ENCODE measurements around the gene CSNK1E. TPM values are rescaled to one million over a fixed set of nuclear protein-coding genes. Genes with fewer than 3 reads are reported as not detected.

Gene CSNK1E
- total RNA-seq, 4 donors from 2014 or later: 29.8 to 66.3 (median 40.3) TPM

DNA sequence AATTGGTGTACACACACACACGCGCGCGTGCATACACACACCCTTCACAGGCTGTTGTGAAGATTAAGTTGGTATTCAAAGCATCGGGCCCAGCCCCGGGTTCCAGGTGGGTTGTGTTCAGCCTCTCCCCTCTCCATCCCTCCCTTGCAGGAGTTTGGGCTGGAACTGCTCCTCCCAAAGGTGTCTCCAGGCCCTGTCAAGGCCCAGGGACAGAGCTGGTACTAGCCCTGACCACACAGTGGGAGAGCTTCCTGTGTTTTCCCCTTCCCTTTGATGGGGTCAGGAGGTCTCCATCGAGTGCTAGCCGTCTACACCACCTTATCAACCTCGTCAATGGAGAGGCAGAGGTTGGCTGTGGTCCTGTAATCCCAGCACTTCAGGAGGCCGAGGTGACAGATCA is 36.5 kb upstream of the CSNK1E start:
- Histone ChIP-seq H3K4me1 (peaks cover 0 to 8% of the 10 kb centered on the region in 2 donors), H3K36me3 (no peaks in the 10 kb centered on the region), H3K4me3 (no peak overlapping the region), H3K9me3 (no peaks in the 10 kb centered on the region), H3K27me3 (no peaks in the 10 kb centered on the region), H3K27ac (peak overlapping the region in 1 of 4 donors; percentile 16)
- in situ Hi-C loops (cut with MboI; ENCODE audit: low sequenced_read_pairs in 4 of 4): loop anchor here (5.0 to 25.0 kb wide), 6 partner anchors 89 to 309 kb away; partner anchors contain the start of genes BAIAP2L2 (in 4 of the 4) and TMEM184B (in 1 of the 4)
- ATAC-seq (peak in 1 of 2 donors; percentile 18), DNase-seq (no peak)
- no peak for TF ChIP-seq POLR2A (IDR thresholded peaks at IDR 0.05)
- TF ChIP-seq, protein P1, sequence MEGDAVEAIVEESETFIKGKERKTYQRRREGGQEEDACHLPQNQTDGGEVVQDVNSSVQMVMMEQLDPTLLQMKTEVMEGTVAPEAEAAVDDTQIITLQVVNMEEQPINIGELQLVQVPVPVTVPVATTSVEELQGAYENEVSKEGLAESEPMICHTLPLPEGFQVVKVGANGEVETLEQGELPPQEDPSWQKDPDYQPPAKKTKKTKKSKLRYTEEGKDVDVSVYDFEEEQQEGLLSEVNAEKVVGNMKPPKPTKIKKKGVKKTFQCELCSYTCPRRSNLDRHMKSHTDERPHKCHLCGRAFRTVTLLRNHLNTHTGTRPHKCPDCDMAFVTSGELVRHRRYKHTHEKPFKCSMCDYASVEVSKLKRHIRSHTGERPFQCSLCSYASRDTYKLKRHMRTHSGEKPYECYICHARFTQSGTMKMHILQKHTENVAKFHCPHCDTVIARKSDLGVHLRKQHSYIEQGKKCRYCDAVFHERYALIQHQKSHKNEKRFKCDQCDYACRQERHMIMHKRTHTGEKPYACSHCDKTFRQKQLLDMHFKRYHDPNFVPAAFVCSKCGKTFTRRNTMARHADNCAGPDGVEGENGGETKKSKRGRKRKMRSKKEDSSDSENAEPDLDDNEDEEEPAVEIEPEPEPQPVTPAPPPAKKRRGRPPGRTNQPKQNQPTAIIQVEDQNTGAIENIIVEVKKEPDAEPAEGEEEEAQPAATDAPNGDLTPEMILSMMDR (IDR thresholded peaks at IDR 0.05 in 4 of 5, conservative IDR thresholded peaks at IDR 0.05 in 1 of 5): no peak
- intact Hi-C loops (cut with DNase I; ENCODE audit: low total_unique reads): loop anchor here (1.0 to 5.0 kb wide), 4 partner anchors 56 to 301 kb away; partner anchors contain the start of gene BAIAP2L2

DNA sequence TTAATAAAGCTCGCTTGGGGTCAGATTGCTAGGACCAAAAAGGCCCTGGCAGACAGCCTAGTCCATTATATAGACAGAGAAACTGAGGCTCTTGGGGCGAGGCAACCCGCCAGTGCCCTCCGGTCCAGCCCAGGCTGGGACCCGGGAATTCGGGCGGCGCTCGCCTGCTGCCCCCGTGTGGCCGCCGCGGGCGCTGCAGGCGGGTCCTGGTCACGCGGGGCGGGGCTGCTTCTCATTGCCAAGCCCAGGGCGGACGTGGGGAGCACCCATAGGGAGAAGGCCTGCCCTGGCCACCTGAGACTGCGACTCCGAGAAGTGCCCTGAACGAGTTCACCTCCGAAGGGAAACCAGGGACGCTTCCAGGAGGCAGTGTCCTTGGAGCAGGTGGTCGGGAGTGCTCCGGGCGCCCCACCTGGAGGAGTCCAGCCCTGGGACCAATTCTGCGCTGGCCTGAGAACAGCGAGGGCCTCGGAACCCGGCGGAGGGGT is 36.0 kb upstream of the CSNK1E start:
- peak; percentile 63 to 85 for ATAC-seq
- peak overlapping the region in 2 of 4 donors; percentile 16 to 44 for H3K27ac ChIP-seq
- in situ Hi-C loops (cut with MboI; ENCODE audit: low sequenced_read_pairs in 4 of 4): loop anchor here (5.0 to 25.0 kb wide), 6 partner anchors 88 to 308 kb away; partner anchors contain the start of genes BAIAP2L2 (in 4 of the 4) and TMEM184B (in 1 of the 4)

DNA sequence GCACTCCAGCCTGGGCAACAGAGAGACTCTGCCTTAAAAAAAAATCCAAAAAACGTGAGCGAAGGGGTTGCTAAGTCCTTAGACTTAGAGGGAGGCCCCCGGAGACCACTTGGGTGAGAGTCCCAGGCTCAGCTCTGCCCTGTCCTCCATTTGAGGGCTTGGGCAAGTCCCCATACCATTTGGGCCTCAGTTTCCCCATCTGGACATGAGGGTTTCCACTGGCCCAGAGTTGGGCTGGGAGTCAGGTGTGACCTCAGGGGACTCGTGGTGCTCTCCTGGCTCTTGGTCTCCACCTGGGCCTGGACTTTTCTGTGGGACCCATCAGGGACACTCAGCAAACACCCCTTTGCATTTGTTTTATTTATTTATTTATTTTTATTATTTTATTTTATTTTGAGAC is 35.2 kb upstream of the CSNK1E start:
- in situ Hi-C loops (cut with MboI; ENCODE audit: low sequenced_read_pairs in 4 of 4): loop anchor here (5.0 to 25.0 kb wide), 6 partner anchors 88 to 308 kb away; partner anchors contain the start of genes BAIAP2L2 (in 4 of the 4) and TMEM184B (in 1 of the 4)
- TF ChIP-seq POLR2A (IDR thresholded peaks at IDR 0.05): no peak
- TF ChIP-seq, protein P1 (IDR thresholded peaks at IDR 0.05 in 4 of 5, conservative IDR thresholded peaks at IDR 0.05 in 1 of 5): no peak
- Histone ChIP-seq H3K4me3 (no peak overlapping the region), H3K27me3 (no peaks in the 10 kb centered on the region), H3K4me1 (peaks cover 0 to 15% of the 10 kb centered on the region in 2 donors), H3K36me3 (no peaks in the 10 kb centered on the region), H3K27ac (no peak overlapping the region), H3K9me3 (no peaks in the 10 kb centered on the region)
- intact Hi-C loops (cut with DNase I; ENCODE audit: low total_unique reads): loop anchor here (2.0 to 5.0 kb wide), 3 partner anchors 55 to 240 kb away; partner anchors contain the start of gene BAIAP2L2
- no peak for DNase-seq
- no peak for ATAC-seq

More for the DNA sequence above, 36.0 kb upstream of the CSNK1E start:
- TF ChIP-seq, protein P1 (IDR thresholded peaks at IDR 0.05 in 4 of 5, conservative IDR thresholded peaks at IDR 0.05 in 1 of 5): peak; percentile 96 to 99 (median 99)
- TF ChIP-seq POLR2A (IDR thresholded peaks at IDR 0.05): no peak
- Histone ChIP-seq H3K27me3 (no peaks in the 10 kb centered on the region), H3K36me3 (no peaks in the 10 kb centered on the region), H3K4me3 (no peak overlapping the region), H3K9me3 (no peaks in the 10 kb centered on the region), H3K4me1 (peaks cover 0 to 12% of the 10 kb centered on the region in 2 donors)
- peak; percentile 30 to 55 for DNase-seq
- intact Hi-C loops (cut with DNase I; ENCODE audit: low total_unique reads): loop anchor here (1.0 to 5.0 kb wide), 4 partner anchors 56 to 301 kb away; partner anchors contain the start of gene BAIAP2L2

DNA sequence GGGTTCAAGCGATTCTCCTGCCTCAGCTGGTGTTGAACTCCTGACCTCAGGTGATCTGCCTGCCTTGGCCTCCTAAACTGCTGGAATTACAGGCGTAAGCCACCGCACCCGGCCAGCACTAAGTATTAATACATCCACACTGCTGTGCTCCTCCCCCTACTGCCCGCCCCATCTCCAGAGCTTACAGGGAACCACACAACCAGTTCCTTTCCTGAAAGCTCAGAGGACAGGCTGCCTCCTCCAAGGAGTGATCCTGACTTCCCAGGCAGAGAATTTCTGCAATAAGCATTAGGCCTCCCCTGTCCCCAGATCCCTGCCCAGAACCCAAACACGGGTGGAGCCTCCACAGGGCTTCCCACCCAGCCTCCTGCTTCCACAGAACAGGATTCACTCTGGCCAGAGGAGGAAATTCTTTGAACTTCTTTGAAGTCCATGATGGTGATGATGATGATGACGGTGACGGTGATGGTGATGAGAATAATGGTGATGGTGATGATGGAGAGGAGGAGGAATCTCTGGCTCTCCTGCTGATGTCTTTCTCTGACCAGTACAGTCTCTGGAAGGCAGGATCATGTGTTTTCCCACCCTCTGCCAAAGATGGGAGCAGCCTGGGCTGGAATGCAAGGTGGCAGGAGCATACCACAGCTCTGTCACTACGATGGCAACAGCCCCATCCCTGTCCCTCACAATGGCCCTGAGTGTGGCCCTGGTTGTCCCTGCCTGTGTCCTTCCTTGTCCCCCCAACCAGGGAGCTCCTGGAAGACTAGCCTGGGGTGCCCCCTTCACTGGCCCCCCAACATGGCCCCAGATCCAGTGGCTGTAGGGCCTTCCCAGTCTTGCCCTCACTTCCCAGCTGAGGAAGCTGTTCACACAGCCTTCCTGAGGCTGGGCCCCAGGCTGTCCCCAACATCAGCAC is 33.5 kb upstream of the CSNK1E start:
- Histone ChIP-seq H3K27me3 (peaks cover 7 to 12% (median 11%) of the 10 kb centered on the region in 3 donors), H3K4me3 (no peak overlapping the region), H3K9me3 (no peaks in the 10 kb centered on the region), H3K27ac (no peak overlapping the region), H3K36me3 (no peaks in the 10 kb centered on the region), H3K4me1 (peaks cover 0 to 20% of the 10 kb centered on the region in 2 donors)
- intact Hi-C loops (cut with DNase I; ENCODE audit: low total_unique reads): loop anchor here (5.0 kb wide), 2 partner anchors 53 to 238 kb away; partner anchors contain the start of gene BAIAP2L2
- in situ Hi-C loops (cut with MboI; ENCODE audit: low sequenced_read_pairs in 4 of 4): loop anchor here (5.0 to 25.0 kb wide), 6 partner anchors 86 to 306 kb away; partner anchors contain the start of genes BAIAP2L2 (in 4 of the 4) and TMEM184B (in 1 of the 4)
- DNase-seq (no peak), ATAC-seq (no peak)
- TF ChIP-seq, protein P1 (IDR thresholded peaks at IDR 0.05 in 4 of 5, conservative IDR thresholded peaks at IDR 0.05 in 1 of 5): no peak
- TF ChIP-seq POLR2A (IDR thresholded peaks at IDR 0.05): no peak

All from gastrocnemius medialis (tissue), 4 donors.